H7 (cell line): ENCODE data around the gene NDUFB2. TPM values are rescaled to one million over a fixed set of nuclear protein-coding genes. Genes with fewer than 3 reads are reported as not detected.

ENCODE experiments used
- total RNA-seq: library from RNA; depleted of rRNA; stranded (reverse); fragments of >200 nt; shearing (Covaris generic); gene quantifications from 2 replicates; pipeline ENCODE4 v1.2.3, GENCODE V29; 2014; rRNA removed

NDUFB2 gene
- total RNA-seq, 1 experiment from 2014 or later = 196 TPM

Other genes starting within 250 kb of the NDUFB2 start
- 80.5 and 108 TPM in 2 replicates for gene MKRN1, start 217.2 kb upstream of the NDUFB2 start, total RNA-seq
- 10.1 and 11.9 TPM in 2 replicates for gene DENND2A, start 55.9 kb upstream of the NDUFB2 start, total RNA-seq
- gene ADCK2, start 23.8 kb upstream of the NDUFB2 start, total RNA-seq = 16.0 and 17.3 TPM in 2 replicates
- gene BRAF, start 228.2 kb downstream of the NDUFB2 start, total RNA-seq = 7.7 and 11.6 TPM in 2 replicates